HepG2 (cell line): ENCODE results near the gene BIRC3. TPM values are rescaled to one million over a fixed set of nuclear protein-coding genes. Genes with fewer than 3 reads are reported as not detected.
A peak's percentile ranks its signal among the peaks of the same experiment; 100 is the strongest.

ENCODE experiments used
- ATF3 ChIP-seq: sonication (generic); formaldehyde crosslinking; IDR thresholded peaks from 2 replicates; pipeline ENCODE4 v1.4.0; 2020; ENCODE audit warnings: missing genetic modification reagents
- CEBPG ChIP-seq: IDR thresholded peaks from 2 replicates; pipeline ENCODE4 v1.6.1; 2016
- HIVEP1 ChIP-seq: sonication (generic); formaldehyde crosslinking; IDR thresholded peaks from 2 replicates; pipeline ENCODE4 v1.4.0; 2020; ENCODE audit warnings: mild to moderate bottlenecking, missing genetic modification reagents
- HNF4A ChIP-seq: sonication (generic); formaldehyde crosslinking; IDR thresholded peaks from 2 replicates; pipeline ENCODE4 v1.4.0; 2020; ENCODE audit warnings: missing genetic modification reagents
- HNRNPLL ChIP-seq: fragments of 200-400 bp; formaldehyde crosslinking; IDR thresholded peaks from 2 replicates; pipeline ENCODE4 v1.6.1; 2017; ENCODE audit warnings: mild to moderate bottlenecking, low read depth, low read length; ENCODE audit not compliant: poor library complexity, severe bottlenecking
- KDM4B ChIP-seq: sonication (generic); formaldehyde crosslinking; IDR thresholded peaks from 2 replicates; pipeline ENCODE4 v1.4.0; 2020; ENCODE audit warnings: missing genetic modification reagents
- NFRKB ChIP-seq: fragments of 450-650 bp; IDR thresholded peaks from 2 replicates; pipeline ENCODE4 v1.6.1; 2017
- PRMT3 ChIP-seq: sonication (generic); formaldehyde crosslinking; IDR thresholded peaks from 2 replicates; pipeline ENCODE4 v1.8.1; 2022; ENCODE audit warnings: low read depth, mild to moderate bottlenecking, moderate library complexity, missing genetic modification reagents, borderline replicate concordance
- RERE ChIP-seq: IDR thresholded peaks from 2 replicates; pipeline ENCODE4 v1.6.1; 2016; ENCODE audit warnings: low read depth, missing genetic modification reagents, missing compliant biosample characterization
- SKI ChIP-seq: fragments of 450-650 bp; IDR thresholded peaks from one replicate; pipeline ENCODE4 v1.6.1; 2018; ENCODE audit warnings: mild to moderate bottlenecking; ENCODE audit not compliant: partially characterized antibody
- SP5 ChIP-seq: IDR thresholded peaks from 2 replicates; pipeline ENCODE4 v1.6.1; 2016; ENCODE audit warnings: low read depth, borderline replicate concordance
- ZBTB42 ChIP-seq: sonication (generic); formaldehyde crosslinking; IDR thresholded peaks from 2 replicates; pipeline ENCODE4 v1.5.0; 2020; ENCODE audit warnings: mild to moderate bottlenecking, missing genetic modification reagents
- ZBTB44 ChIP-seq: sonication (generic); formaldehyde crosslinking; IDR thresholded peaks from 2 replicates; pipeline ENCODE4 v1.4.0; 2020; ENCODE audit warnings: missing genetic modification reagents
- ZEB1 ChIP-seq: IDR thresholded peaks from 2 replicates; pipeline ENCODE4 v1.6.1; 2012; ENCODE audit warnings: mild to moderate bottlenecking, low read depth, inconsistent platforms; ENCODE audit not compliant: insufficient replicate concordance
- ZFP36L2 ChIP-seq: sonication (generic); formaldehyde crosslinking; IDR thresholded peaks from 2 replicates; pipeline ENCODE4 v1.4.0; 2020; ENCODE audit warnings: missing genetic modification reagents
- ZNF180 ChIP-seq: sonication (generic); formaldehyde crosslinking; IDR thresholded peaks from 2 replicates; pipeline ENCODE4 v1.4.0; 2020; ENCODE audit warnings: low read depth, missing genetic modification reagents, borderline replicate concordance
- ZNF264 ChIP-seq: sonication (generic); formaldehyde crosslinking; IDR thresholded peaks from 2 replicates; pipeline ENCODE4 v1.4.0; 2020; ENCODE audit warnings: missing genetic modification reagents
- ZNF282 ChIP-seq: fragments of 450-650 bp; IDR thresholded peaks from 2 replicates; pipeline ENCODE4 v1.6.1; 2018; ENCODE audit not compliant: partially characterized antibody
- ZNF354B ChIP-seq: sonication (generic); formaldehyde crosslinking; IDR thresholded peaks from 2 replicates; pipeline ENCODE4 v1.8.0; 2022; ENCODE audit warnings: mild to moderate bottlenecking, missing genetic modification reagents
- ZNF549 ChIP-seq: sonication (generic); formaldehyde crosslinking; IDR thresholded peaks from 2 replicates; pipeline ENCODE4 v1.5.0; 2020; ENCODE audit warnings: missing genetic modification reagents
- ZNF629 ChIP-seq: sonication (generic); formaldehyde crosslinking; conservative IDR thresholded peaks from 2 replicates; pipeline ENCODE4 v1.5.0; 2020; ENCODE audit warnings: missing genetic modification reagents
- ZNF746 ChIP-seq: sonication (generic); formaldehyde crosslinking; IDR thresholded peaks from 2 replicates; pipeline ENCODE4 v1.8.0; 2022; ENCODE audit warnings: mild to moderate bottlenecking, missing genetic modification reagents
- polyA plus RNA-seq, 8 experiments: library from polyadenylated mRNA; depleted of rRNA in 3 of 8; stranded (reverse) in 7 of 8; unstranded in 1 of 8; fragments of >200 nt; fragmentation: Illumina TruSeq in 4 of 8; extraction: Trizol in 4 of 8; gene quantifications; 2 replicates each; pipeline versions ENCODE4 v1.2.1 to v1.2.3, GENCODE V29; 2011 to 2016; ENCODE audit warnings: low read depth in 4 of 8, missing spikeins in 1 of 8, mixed read lengths in 1 of 8; ENCODE audit not compliant: insufficient read depth in 1 of 8
- total RNA-seq, 5 experiments: library from RNA; depleted of rRNA; stranded (reverse); fragments of >200 nt; fragmentation: Illumina TruSeq; extraction: Trizol; gene quantifications; 2 replicates each; pipeline ENCODE4 v1.2.3, GENCODE V29; 2016; ENCODE audit warnings: low read depth in 1 of 5
- TF ChIP-seq, protein P1 (sequence below): sonication (generic); formaldehyde crosslinking; IDR thresholded peaks from 2 replicates; pipeline ENCODE4 v1.5.0; 2020; ENCODE audit warnings: missing genetic modification reagents

BIRC3 gene
- total and polyA plus RNA-seq, 2 of the 13 experiments (the other 11 are each of a cell fraction or from before 2014, with no cell fraction given), result 0.41 to 4.2 TPM

- TF ChIP-seq, protein P1, sequence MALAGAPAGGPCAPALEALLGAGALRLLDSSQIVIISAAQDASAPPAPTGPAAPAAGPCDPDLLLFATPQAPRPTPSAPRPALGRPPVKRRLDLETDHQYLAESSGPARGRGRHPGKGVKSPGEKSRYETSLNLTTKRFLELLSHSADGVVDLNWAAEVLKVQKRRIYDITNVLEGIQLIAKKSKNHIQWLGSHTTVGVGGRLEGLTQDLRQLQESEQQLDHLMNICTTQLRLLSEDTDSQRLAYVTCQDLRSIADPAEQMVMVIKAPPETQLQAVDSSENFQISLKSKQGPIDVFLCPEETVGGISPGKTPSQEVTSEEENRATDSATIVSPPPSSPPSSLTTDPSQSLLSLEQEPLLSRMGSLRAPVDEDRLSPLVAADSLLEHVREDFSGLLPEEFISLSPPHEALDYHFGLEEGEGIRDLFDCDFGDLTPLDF (CRISPR knock-in tag), result no peak
- TF ChIP-seq NFRKB (no peak), SP5 (CRISPR knock-in tag) (no peak), RERE (CRISPR knock-in tag) (no peak), ZNF180 (CRISPR knock-in tag) (0 out of 2 replicates have a peak, but pooled peaks have one; percentile 45), ZEB1 (no peak), ZNF549 (no peak), ZNF629 (CRISPR knock-in tag) (no peak; the same call in 1 of the 2 replicates), ZNF264 (CRISPR knock-in tag) (0 out of 2 replicates have a peak, but pooled peaks have one; percentile 60), KDM4B (0 out of 2 replicates have a peak, but pooled peaks have one; percentile 44), SKI (peak; percentile 61), ATF3 (CRISPR knock-in tag) (peak; percentile 92), HIVEP1 (CRISPR knock-in tag) (peak; percentile 96), ZNF746 (CRISPR knock-in tag) (peak; percentile 32; the same call in 1 of the 2 replicates), ZFP36L2 (CRISPR knock-in tag) (no peak), ZNF354B (no peak), ZNF282 (no peak), HNF4A (CRISPR knock-in tag) (peak; percentile 61), ZBTB42 (CRISPR knock-in tag) (no peak), PRMT3 (peak; percentile 59; the same call in 1 of the 2 replicates), CEBPG (no peak), ZBTB44 (CRISPR knock-in tag) (0 out of 2 replicates have a peak, but pooled peaks have one; percentile 58), HNRNPLL (peak; percentile 92)
These were observed 29.6 kb downstream of the BIRC3 start, which contains the start of gene BIRC2 (continued) for GRCh38 chr11:102346748-102347461.
